HCT116 (cell line): ENCODE data around the gene SPTBN1. TPM values are rescaled to one million over a fixed set of nuclear protein-coding genes. Genes with fewer than 3 reads are reported as not detected.

ENCODE experiments used
- ATAC-seq: fragments of 200-7000 bp; cut with Tn5 transposase; 2 replicates; pipeline ENCODE4 v1.9.1; 2020; ENCODE audit warnings: mild to moderate bottlenecking, moderate library complexity
- BruUV-seq: library from RNA; stranded (reverse); fragments of 400-500 nt; replicated peaks from 2 replicates; lab custom pipeline; 2021; lab: Mats Ljungman, UMichigan
- CTCF ChIA-PET: fragments of 300-600 bp; sonication (Branson Sonifier 250); formaldehyde crosslinking; loops from one replicate; lab custom pipeline; 2021; ENCODE audit warnings: antibody characterized with exemption; lab: Charles Lee
- POLR2A ChIA-PET: fragments of 300-600, 350-600 bp; sonication (Branson Sonifier 250); formaldehyde crosslinking; loops from one replicate; lab custom pipeline; 2021; ENCODE audit warnings: antibody characterized with exemption; lab: Charles Lee
- RAD21 ChIA-PET, 2 experiments: fragments of 300-600 bp; sonication (Branson Sonifier 250); formaldehyde crosslinking; loops; one replicate each; lab custom pipeline; 2023; ENCODE audit warnings: low total read pairs in 2 of 2; ENCODE audit not compliant: uncharacterized antibody in 2 of 2, unreplicated experiment in 2 of 2, low non-redundant PET in 1 of 2; lab: Charles Lee
- DNase-seq: peaks from one replicate; pipeline ENCODE4 v3.0.0-alpha.2; 2010; ENCODE audit warnings: low read depth, low spot score
- H2AFZ ChIP-seq: fragments of 200-600 bp; shearing (Covaris generic), sonication (generic); 2 replicates; pipeline ENCODE4 v1.6.1; 2017; ENCODE audit warnings: low read depth, mixed run types, mixed read lengths, antibody characterized with exemption, low read length; ENCODE audit not compliant: poor library complexity, severe bottlenecking
- H3K27ac ChIP-seq: 2 replicates; pipeline ENCODE4 v1.5.1; 2012; ENCODE audit warnings: low read depth, low read length
- H3K27me3 ChIP-seq: fragments of 200-600 bp; sonication (generic); 2 replicates; pipeline ENCODE4 v1.6.1; 2016; ENCODE audit warnings: mixed run types, low read length, mixed read lengths; ENCODE audit not compliant: insufficient read depth
- H3K36me3 ChIP-seq, 2 experiments: fragments of 200-500 bp in 1 of 2; fragments of 200-600 bp in 1 of 2; sonication (Bioruptor generic) in 1 of 2; sonication (generic) in 1 of 2; 2 replicates each; pipeline versions ENCODE4 v1.5.1 to v1.6.1; 2014 to 2016; ENCODE audit warnings: low read length in 2 of 2, inconsistent platforms in 1 of 2, mixed read lengths in 1 of 2, mixed run types in 1 of 2; ENCODE audit not compliant: insufficient read depth in 2 of 2, control insufficient read depth in 1 of 2
- H3K4me1 ChIP-seq, 2 experiments: fragments of 200-600 bp in 1 of 2; sonication (generic) in 1 of 2; 2 replicates each; pipeline versions ENCODE4 v1.5.1 to v1.6.1; 2012 to 2017; ENCODE audit warnings: low read length in 2 of 2, inconsistent platforms in 1 of 2, mild to moderate bottlenecking in 1 of 2, mixed read lengths in 1 of 2, mixed run types in 1 of 2, moderate library complexity in 1 of 2; ENCODE audit not compliant: insufficient read depth in 2 of 2, control insufficient read depth in 1 of 2
- H3K4me2 ChIP-seq: fragments of 200-600 bp; sonication (generic); 2 replicates; pipeline ENCODE4 v1.6.1; 2017; ENCODE audit warnings: mixed run types, low read length, mixed read lengths
- H3K4me3 ChIP-seq, 2 experiments: fragments of 200-600 bp in 1 of 2; sonication (generic) in 1 of 2; replicated peaks in 1 of 2; 2 replicates each; pipeline ENCODE4 v1.5.1; 2011 to 2016; ENCODE audit warnings: low read length in 2 of 2, control low read depth in 1 of 2, low read depth in 1 of 2, mild to moderate bottlenecking in 1 of 2, mixed read lengths in 1 of 2, mixed run types in 1 of 2
- H3K79me2 ChIP-seq: fragments of 200-600 bp; sonication (generic); 2 replicates; pipeline ENCODE4 v1.6.1; 2017; ENCODE audit warnings: mild to moderate bottlenecking, mixed run types, low read length, moderate library complexity, mixed read lengths; ENCODE audit not compliant: insufficient read depth
- H3K9ac ChIP-seq: fragments of 200-600 bp; sonication (generic); 2 replicates; pipeline ENCODE4 v1.6.1; 2016; ENCODE audit warnings: low read length, mixed read lengths
- H3K9me2 ChIP-seq: fragments of 200-600 bp; sonication (generic), shearing (Covaris generic); 2 replicates; pipeline ENCODE4 v1.6.1; 2017; ENCODE audit warnings: mixed run types, mild to moderate bottlenecking, moderate library complexity; ENCODE audit not compliant: insufficient read depth
- H3K9me3 ChIP-seq, 2 experiments: fragments of 200-500 bp in 1 of 2; fragments of 200-600 bp in 1 of 2; sonication (Bioruptor generic) in 1 of 2; sonication (generic) in 1 of 2; 2 replicates each; pipeline ENCODE4 v1.6.1; 2014 to 2017; ENCODE audit warnings: low read length in 2 of 2, mixed read lengths in 2 of 2, inconsistent platforms in 1 of 2, low read depth in 1 of 2, mild to moderate bottlenecking in 1 of 2, mixed run types in 1 of 2, moderate library complexity in 1 of 2; ENCODE audit not compliant: control insufficient read depth in 1 of 2, insufficient read depth in 1 of 2
- H4K20me1 ChIP-seq: fragments of 200-600 bp; sonication (generic), shearing (Covaris generic); 2 replicates; pipeline ENCODE4 v1.6.1; 2017; ENCODE audit warnings: mixed run types, mild to moderate bottlenecking, moderate library complexity; ENCODE audit not compliant: insufficient read depth
- CEBPB ChIP-seq: IDR thresholded peaks from 2 replicates; pipeline ENCODE4 v1.6.1; 2012; ENCODE audit warnings: low read depth
- CTCF ChIP-seq, 3 experiments: fragments of 200-600 bp in 1 of 3; sonication (generic) in 1 of 3; IDR thresholded peaks in 2 of 3; conservative IDR thresholded peaks in 1 of 3; 2 replicates each; pipeline ENCODE4 v1.5.1; 2012 to 2017; ENCODE audit warnings: low read depth in 2 of 3, low read length in 2 of 3, antibody characterized with exemption in 1 of 3, borderline replicate concordance in 1 of 3, control low read depth in 1 of 3, mild to moderate bottlenecking in 1 of 3, mixed read lengths in 1 of 3, mixed run types in 1 of 3, moderate library complexity in 1 of 3; ENCODE audit not compliant: insufficient read depth in 1 of 3
- EZH2 ChIP-seq: fragments of 200-600 bp; sonication (generic); IDR thresholded peaks from 2 replicates; pipeline ENCODE4 v1.6.1; 2017; ENCODE audit warnings: antibody characterized with exemption, mixed run types
- ZBTB33 ChIP-seq: IDR thresholded peaks from 2 replicates; pipeline ENCODE4 v1.6.1; 2011; ENCODE audit warnings: mild to moderate bottlenecking, low read length, moderate library complexity; ENCODE audit not compliant: insufficient replicate concordance; ENCODE audit errors: extremely low read depth
- intact Hi-C: fragments of 100-400 bp; cut with micrococcal nuclease; formaldehyde crosslinking; loops from 2 replicates; pipeline ENCODE4 v1.10.0; 2022
- total RNA-seq: library from RNA; stranded (reverse); gene quantifications from one replicate; pipeline ENCODE4 v1.2.1, GENCODE V29; 2021; ENCODE audit not compliant: unreplicated experiment

The SPTBN1 gene
- total RNA-seq, 1 experiment from 2014 or later = 84.4 TPM

GRCh38 chr2:54670485-54671009 lies 214.4 kb downstream of the SPTBN1 start:
- H3K27ac ChIP-seq = no peak overlapping the region
- POLR2A ChIA-PET = no interaction called here
- ATAC-seq = no peak
- no peaks in the 10 kb centered on the region for H3K9me3 ChIP-seq
- H3K4me3 ChIP-seq = no peak overlapping the region
- TF ChIP-seq CTCF (IDR thresholded peaks at IDR 0.05 in 2 of 3, conservative IDR thresholded peaks at IDR 0.05 in 1 of 3; ENCODE audit: borderline replicate concordance in 1 of 3, insufficient read depth in 1 of 3, low read depth in 2 of 3, low read length in 2 of 3) (no peak), EZH2 (no peak), CEBPB (no peak)
- no peak overlapping the region for H3K9ac ChIP-seq
- peaks cover 6 to 19% of the 10 kb centered on the region in 2 experiments; a peak in 3 of 4 replicates for H3K36me3 ChIP-seq
- H3K9me2 ChIP-seq = no peaks in the 10 kb centered on the region
- RAD21 ChIA-PET = no interaction called here
- DNase-seq = no peak
- no peaks in the 10 kb centered on the region for H3K79me2 ChIP-seq
- no peaks in the 10 kb centered on the region for H3K27me3 ChIP-seq
- BruUV-seq = no TSS peak
- H3K4me1 ChIP-seq = peaks cover 0 to 8% of the 10 kb centered on the region in 2 experiments; a peak in 2 of 4 replicates
- H3K4me2 ChIP-seq = no peak overlapping the region
- H2AFZ ChIP-seq = no peak overlapping the region
- CTCF ChIA-PET = no interaction called here
- no peaks in the 10 kb centered on the region for H4K20me1 ChIP-seq
- intact Hi-C loops = no loop called here

GRCh38 chr2:54671010-54671409 lies 214.9 kb downstream of the SPTBN1 start:
- Histone ChIP-seq H3K9me3 (no peaks in the 10 kb centered on the region), H2AFZ (no peak overlapping the region), H3K9ac (no peak overlapping the region), H3K4me1 (peaks cover 0 to 3% of the 10 kb centered on the region in 2 experiments; a peak in 2 of 4 replicates), H3K9me2 (no peaks in the 10 kb centered on the region), H4K20me1 (no peaks in the 10 kb centered on the region), H3K79me2 (no peaks in the 10 kb centered on the region), H3K4me3 (no peak overlapping the region), H3K36me3 (peaks cover 6 to 16% of the 10 kb centered on the region in 2 experiments; a peak in 3 of 4 replicates), H3K27ac (no peak overlapping the region), H3K27me3 (no peaks in the 10 kb centered on the region), H3K4me2 (no peak overlapping the region)
- no TSS peak for BruUV-seq
- ATAC-seq (no peak), DNase-seq (no peak)
- intact Hi-C loops = no loop called here
- RAD21 ChIA-PET = no interaction called here
- POLR2A ChIA-PET = no interaction called here
- CTCF ChIA-PET = no interaction called here
- TF ChIP-seq ZBTB33 = no peak
